ENCODE data around the gene HYAL2. TPM values are rescaled to one million over a fixed set of nuclear protein-coding genes. Genes with fewer than 3 reads are reported as not detected.
A peak's percentile ranks its signal among the peaks of the same experiment; 100 is the strongest.

The HYAL2 gene
- total and polyA plus RNA-seq, 2 experiments from 2014 or later: 35.8 to 48.0 TPM

DNA sequence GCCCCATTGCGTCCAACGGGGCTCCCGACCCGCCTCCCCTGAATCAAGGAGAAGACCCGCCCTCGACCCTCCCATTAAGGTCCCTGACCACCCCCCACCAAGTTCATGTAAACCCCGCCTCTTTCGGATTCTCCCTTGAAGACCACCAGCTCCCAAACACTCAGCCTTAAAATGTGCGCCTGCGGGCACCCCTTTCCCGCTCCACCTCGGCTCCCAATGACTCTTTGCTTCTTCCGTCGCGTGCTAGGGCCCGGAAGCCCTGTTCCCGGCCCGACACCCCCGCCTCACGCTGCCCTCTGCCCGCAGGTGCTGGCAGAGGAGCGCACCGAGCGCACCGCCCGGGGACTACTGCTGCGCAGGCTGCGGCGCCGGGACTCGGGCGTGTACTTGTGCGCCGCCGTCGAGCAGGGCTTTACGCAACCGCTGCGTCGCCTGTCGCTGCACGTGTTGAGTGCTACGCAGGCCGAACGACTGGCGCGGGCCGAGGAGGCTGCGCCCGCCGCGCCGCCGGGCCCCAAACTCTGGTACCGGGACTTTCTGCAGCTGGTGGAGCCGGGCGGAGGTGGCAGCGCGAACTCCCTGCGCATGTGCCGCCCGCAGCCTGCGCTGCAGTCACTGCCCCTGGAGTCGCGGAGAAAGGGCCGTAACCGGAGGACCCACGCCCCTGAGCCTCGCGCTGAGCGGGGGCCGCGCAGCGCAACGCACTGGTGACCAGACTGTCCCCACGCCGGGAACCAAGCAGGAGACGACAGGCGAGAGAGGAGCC, 46.4 kb downstream of the HYAL2 start:
- Histone ChIP-seq H3K9me3 (ENCODE audit: low read depth) (no peaks in the 10 kb centered on the region), H3K27ac (no peak overlapping the region), H3K79me2 (ENCODE audit: insufficient read depth) (no peaks in the 10 kb centered on the region), H3K9ac (no peak overlapping the region), H3K36me3 (ENCODE audit: low read depth) (no peaks in the 10 kb centered on the region), H3K4me1 (ENCODE audit: insufficient read depth) (no peaks in the 10 kb centered on the region), H3K4me3 (no peak overlapping the region), H3F3A (ENCODE audit: insufficient read depth) (no peaks in the 10 kb centered on the region), H3K27me3 (replicated peaks; ENCODE audit: insufficient read depth) (no peaks in the 10 kb centered on the region), H3K9me2 (ENCODE audit: insufficient read depth) (no peaks in the 10 kb centered on the region), H2AFZ (no peak overlapping the region), H4K20me1 (ENCODE audit: insufficient read depth) (no peaks in the 10 kb centered on the region), H3K4me2 (ENCODE audit: unreplicated experiment) (no peak overlapping the region)
- in situ Hi-C loops (cut with MboI): no loop called here
- 85 to 89% methylated on average over 48 to 79 of the region's 79 CpGs for WGBS, 2 experiments (ENCODE audit: low coverage in 1 of 2, low lambda C conversion rate in 2 of 2, missing lambda C conversion rate in 2 of 2)
- DNase-seq: no peak
- no peak for TF ChIP-seq EZH2 (IDR thresholded peaks at IDR 0.05; ENCODE audit: insufficient read depth, poor library complexity, severe bottlenecking)

DNA sequence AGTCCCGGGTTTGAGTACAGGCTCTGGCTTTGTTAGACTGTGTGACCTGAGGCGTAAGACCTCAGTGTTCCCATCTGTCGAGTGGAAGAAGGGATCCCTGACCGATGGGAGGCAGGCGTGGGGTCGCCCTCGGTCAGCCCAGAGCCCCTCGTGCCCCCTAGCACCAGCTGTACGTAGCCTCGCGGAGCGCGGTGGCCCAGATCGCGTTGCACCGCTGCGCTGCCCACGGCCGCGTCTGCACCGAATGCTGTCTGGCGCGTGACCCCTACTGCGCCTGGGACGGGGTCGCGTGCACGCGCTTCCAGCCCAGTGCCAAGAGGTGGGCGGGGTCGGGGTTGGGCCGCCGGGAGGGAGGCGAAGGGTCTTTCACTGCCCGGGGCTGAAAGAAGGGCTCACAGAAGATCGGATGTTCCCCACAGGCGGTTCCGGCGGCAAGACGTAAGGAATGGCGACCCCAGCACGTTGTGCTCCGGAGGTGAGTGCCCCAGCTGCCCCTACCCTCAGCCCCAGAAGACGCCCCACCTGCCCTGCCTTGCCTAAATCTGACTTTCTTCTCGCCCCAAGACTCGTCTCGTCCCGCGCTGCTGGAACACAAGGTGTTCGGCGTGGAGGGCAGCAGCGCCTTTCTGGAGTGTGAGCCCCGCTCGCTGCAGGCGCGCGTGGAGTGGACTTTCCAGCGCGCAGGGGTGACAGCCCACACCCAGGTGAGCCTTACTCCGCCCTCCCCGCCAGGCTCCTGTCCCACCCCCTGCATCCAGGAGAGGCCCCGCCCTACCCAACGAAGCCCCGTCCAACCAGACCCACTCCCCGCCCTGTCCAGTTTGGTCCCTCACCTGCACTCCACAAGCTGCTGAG, 47.2 kb downstream of the HYAL2 start:
- TF ChIP-seq EZH2 (IDR thresholded peaks at IDR 0.05; ENCODE audit: insufficient read depth, poor library complexity, severe bottlenecking): no peak
- TF ChIP-seq EZH2phosphoT487 (IDR thresholded peaks at IDR 0.05; ENCODE audit: insufficient read depth, low read depth): no peak
- H3F3A ChIP-seq (ENCODE audit: insufficient read depth): no peaks in the 10 kb centered on the region
- no peak overlapping the region for H3K27ac ChIP-seq
- 87 to 94% methylated on average over 23 to 65 of the region's 65 CpGs for WGBS, 2 experiments (ENCODE audit: low coverage in 1 of 2, low lambda C conversion rate in 2 of 2, missing lambda C conversion rate in 2 of 2)
- in situ Hi-C loops (cut with MboI): no loop called here
- no peaks in the 10 kb centered on the region for H3K9me2 ChIP-seq (ENCODE audit: insufficient read depth)
- H3K9ac ChIP-seq: no peak overlapping the region
- H3K27me3 ChIP-seq (replicated peaks; ENCODE audit: insufficient read depth): no peaks in the 10 kb centered on the region
- no peaks in the 10 kb centered on the region for H3K36me3 ChIP-seq (ENCODE audit: low read depth)
- no peaks in the 10 kb centered on the region for H4K20me1 ChIP-seq (ENCODE audit: insufficient read depth)
- no peak overlapping the region for H2AFZ ChIP-seq
- no peak overlapping the region for H3K4me2 ChIP-seq (ENCODE audit: unreplicated experiment)
- DNase-seq: no peak
- H3K4me3 ChIP-seq: no peak overlapping the region
- no peaks in the 10 kb centered on the region for H3K79me2 ChIP-seq (ENCODE audit: insufficient read depth)
- H3K9me3 ChIP-seq (ENCODE audit: low read depth): no peaks in the 10 kb centered on the region
- peaks cover 2% of the 10 kb centered on the region for H3K4me1 ChIP-seq (ENCODE audit: insufficient read depth)

DNA sequence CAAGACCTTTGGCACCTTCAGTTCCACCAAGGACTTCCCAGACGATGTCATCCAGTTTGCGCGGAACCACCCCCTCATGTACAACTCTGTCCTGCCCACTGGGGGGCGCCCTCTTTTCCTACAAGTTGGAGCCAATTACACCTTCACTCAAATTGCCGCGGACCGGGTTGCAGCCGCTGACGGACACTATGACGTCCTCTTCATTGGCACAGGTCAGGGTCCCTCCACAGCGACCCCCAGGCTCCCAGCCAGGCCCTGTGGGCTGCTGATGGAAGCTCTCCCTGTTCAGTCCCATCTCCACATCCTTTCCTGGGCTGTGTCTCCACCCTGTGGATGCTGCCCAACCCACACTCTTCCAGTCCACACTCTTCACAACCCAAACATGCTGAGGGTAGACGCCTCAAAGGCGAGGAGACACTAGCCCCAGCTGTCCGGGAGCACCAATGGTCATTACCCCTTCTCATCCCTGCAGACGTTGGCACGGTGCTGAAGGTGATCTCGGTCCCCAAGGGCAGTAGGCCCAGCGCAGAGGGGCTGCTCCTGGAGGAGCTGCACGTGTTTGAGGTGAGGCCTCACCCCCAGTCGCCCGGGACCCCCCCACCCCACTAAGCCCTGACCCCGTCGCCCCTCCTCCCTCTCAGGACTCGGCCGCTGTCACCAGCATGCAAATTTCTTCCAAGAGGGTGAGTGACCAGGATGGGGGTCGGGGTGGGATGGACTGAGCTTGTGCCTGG, 48.0 kb downstream of the HYAL2 start:
- Histone ChIP-seq H2AFZ (no peak overlapping the region), H3K9me3 (ENCODE audit: low read depth) (no peaks in the 10 kb centered on the region), H3K36me3 (ENCODE audit: low read depth) (no peaks in the 10 kb centered on the region), H3K27me3 (replicated peaks; ENCODE audit: insufficient read depth) (no peaks in the 10 kb centered on the region), H3F3A (ENCODE audit: insufficient read depth) (no peaks in the 10 kb centered on the region), H4K20me1 (ENCODE audit: insufficient read depth) (no peaks in the 10 kb centered on the region), H3K4me1 (ENCODE audit: insufficient read depth) (peaks cover 11% of the 10 kb centered on the region), H3K79me2 (ENCODE audit: insufficient read depth) (no peaks in the 10 kb centered on the region), H3K9ac (no peak overlapping the region), H3K4me2 (ENCODE audit: unreplicated experiment) (no peak overlapping the region), H3K4me3 (no peak overlapping the region), H3K27ac (no peak overlapping the region), H3K9me2 (ENCODE audit: insufficient read depth) (no peaks in the 10 kb centered on the region)
- 58 to 59% methylated on average over 21 to 26 of the region's 26 CpGs for WGBS, 2 experiments (ENCODE audit: low coverage in 1 of 2, low lambda C conversion rate in 2 of 2, missing lambda C conversion rate in 2 of 2)
- in situ Hi-C loops (cut with MboI): loop anchor here (5.0 kb wide), 1 partner anchor 77 kb away; no protein-coding TSS in a partner anchor
- TF ChIP-seq EZH2 (IDR thresholded peaks at IDR 0.05; ENCODE audit: insufficient read depth, poor library complexity, severe bottlenecking) (no peak), EZH2phosphoT487 (IDR thresholded peaks at IDR 0.05; ENCODE audit: insufficient read depth, low read depth) (no peak)
- peak; percentile 71 for DNase-seq

DNA sequence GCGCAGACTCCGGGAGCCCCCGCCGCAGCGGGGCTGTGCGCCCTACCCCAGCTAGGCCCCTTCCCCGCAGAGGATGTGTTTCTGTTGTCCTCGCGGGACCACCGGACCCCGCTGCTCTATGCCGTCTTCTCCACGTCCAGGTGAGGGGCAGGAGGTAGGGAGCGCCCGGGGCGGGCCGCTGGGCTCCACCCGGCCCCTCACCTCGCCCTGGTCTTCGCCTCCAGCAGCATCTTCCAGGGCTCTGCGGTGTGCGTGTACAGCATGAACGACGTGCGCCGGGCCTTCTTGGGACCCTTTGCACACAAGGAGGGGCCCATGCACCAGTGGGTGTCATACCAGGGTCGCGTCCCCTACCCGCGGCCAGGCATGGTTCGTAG, 48.9 kb downstream of the HYAL2 start:
- WGBS, 2 experiments (ENCODE audit: low coverage in 1 of 2, low lambda C conversion rate in 2 of 2, missing lambda C conversion rate in 2 of 2): 69 to 74% methylated on average over 23 to 31 of the region's 31 CpGs
- Histone ChIP-seq H3K9ac (no peak overlapping the region), H3K4me1 (ENCODE audit: insufficient read depth) (peaks cover 18% of the 10 kb centered on the region), H3K9me3 (ENCODE audit: low read depth) (no peaks in the 10 kb centered on the region), H3K4me2 (ENCODE audit: unreplicated experiment) (no peak overlapping the region), H2AFZ (no peak overlapping the region), H3K79me2 (ENCODE audit: insufficient read depth) (no peaks in the 10 kb centered on the region), H3K9me2 (ENCODE audit: insufficient read depth) (no peaks in the 10 kb centered on the region), H3F3A (ENCODE audit: insufficient read depth) (peaks cover under 1% of the 10 kb centered on the region; the same call in 1 of the 2 replicates), H3K36me3 (ENCODE audit: low read depth) (no peaks in the 10 kb centered on the region), H3K27me3 (replicated peaks; ENCODE audit: insufficient read depth) (no peaks in the 10 kb centered on the region), H3K4me3 (no peak overlapping the region), H3K27ac (no peak overlapping the region), H4K20me1 (ENCODE audit: insufficient read depth) (no peaks in the 10 kb centered on the region)
- no peak for TF ChIP-seq EZH2phosphoT487 (IDR thresholded peaks at IDR 0.05; ENCODE audit: insufficient read depth, low read depth)
- TF ChIP-seq EZH2 (IDR thresholded peaks at IDR 0.05; ENCODE audit: insufficient read depth, poor library complexity, severe bottlenecking): no peak
- no peak for DNase-seq
- in situ Hi-C loops (cut with MboI): loop anchor here (5.0 kb wide), 1 partner anchor 76 kb away; no protein-coding TSS in a partner anchor

All from GM23248 (cell line).